GM19397 (cell line): Measurements from ENCODE around the gene MGRN1.

Experiments
- ATAC-seq: cut with Tn5 transposase; IDR thresholded peaks from one replicate; pipeline ENCODE4 v1.9.1; 2021; ENCODE audit warnings: mild to moderate bottlenecking, moderate library complexity; ENCODE audit not compliant: unreplicated experiment

Gene MGRN1

DNA sequence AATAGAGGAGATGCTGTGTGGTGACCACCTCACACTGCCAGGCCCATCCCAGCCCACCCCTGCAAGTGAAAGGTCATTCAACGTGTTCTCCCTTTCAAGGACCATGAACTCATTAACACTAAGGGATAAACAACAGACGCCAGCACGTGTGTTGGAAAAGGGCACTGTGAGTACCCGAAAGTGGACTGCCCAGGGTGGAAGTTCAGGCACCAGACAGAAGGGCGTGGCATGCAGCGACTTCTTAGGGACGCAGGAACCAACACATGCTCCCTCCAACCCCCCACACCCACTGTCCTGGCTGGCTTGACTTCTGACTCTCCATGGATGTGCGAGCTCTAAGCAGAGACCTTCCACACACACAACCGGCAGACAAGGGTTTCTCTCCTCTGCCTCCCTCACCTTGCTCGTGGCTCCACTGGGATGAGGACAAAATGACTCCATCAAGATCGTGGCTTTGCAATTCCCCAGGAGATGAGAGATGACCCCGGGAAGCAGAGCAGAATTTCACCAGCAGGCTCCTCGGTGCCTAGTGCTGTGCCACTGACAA lies 20.9 kb upstream of the MGRN1 start:
- no peak for ATAC-seq

DNA sequence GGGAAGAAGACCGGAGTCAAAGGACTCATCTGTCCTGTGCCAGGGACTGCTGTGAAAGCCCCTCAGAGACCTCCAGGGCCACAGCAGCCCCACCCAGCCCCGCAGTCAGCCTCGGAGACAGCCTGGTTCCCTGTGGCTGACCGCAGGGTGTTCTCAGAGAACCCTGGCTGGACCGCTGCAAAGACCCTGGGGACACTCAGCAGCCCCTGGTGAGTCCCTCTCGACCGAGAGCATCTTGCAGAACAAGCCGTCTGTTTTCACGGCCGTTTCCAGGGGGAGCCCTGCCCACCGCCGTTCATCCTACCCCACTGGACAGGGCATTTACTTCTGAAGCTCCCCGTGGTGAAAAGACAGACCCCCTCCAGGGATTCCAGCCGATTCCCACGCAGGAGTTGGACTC lies 20.2 kb upstream of the MGRN1 start:
- ATAC-seq: no peak

DNA sequence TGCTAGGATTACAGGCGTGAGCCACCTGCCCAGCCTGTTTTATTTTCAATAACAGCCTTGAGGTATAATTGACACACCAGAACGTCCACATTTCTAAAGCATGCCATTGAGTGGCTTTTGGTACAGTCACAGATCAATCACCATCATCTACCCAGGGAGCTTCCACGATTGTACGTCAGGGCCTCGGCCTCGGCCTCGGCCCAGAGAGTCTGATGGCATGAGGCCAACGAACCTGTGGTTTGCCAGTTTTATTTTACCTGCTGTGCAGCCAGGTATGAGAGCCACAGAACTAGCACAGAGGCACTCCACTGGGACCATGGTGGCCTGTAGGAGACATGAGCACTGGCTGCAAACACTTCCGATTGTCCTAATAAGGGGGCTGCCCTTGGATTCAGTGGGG lies 18.3 kb upstream of the MGRN1 start:
- no peak for ATAC-seq

DNA sequence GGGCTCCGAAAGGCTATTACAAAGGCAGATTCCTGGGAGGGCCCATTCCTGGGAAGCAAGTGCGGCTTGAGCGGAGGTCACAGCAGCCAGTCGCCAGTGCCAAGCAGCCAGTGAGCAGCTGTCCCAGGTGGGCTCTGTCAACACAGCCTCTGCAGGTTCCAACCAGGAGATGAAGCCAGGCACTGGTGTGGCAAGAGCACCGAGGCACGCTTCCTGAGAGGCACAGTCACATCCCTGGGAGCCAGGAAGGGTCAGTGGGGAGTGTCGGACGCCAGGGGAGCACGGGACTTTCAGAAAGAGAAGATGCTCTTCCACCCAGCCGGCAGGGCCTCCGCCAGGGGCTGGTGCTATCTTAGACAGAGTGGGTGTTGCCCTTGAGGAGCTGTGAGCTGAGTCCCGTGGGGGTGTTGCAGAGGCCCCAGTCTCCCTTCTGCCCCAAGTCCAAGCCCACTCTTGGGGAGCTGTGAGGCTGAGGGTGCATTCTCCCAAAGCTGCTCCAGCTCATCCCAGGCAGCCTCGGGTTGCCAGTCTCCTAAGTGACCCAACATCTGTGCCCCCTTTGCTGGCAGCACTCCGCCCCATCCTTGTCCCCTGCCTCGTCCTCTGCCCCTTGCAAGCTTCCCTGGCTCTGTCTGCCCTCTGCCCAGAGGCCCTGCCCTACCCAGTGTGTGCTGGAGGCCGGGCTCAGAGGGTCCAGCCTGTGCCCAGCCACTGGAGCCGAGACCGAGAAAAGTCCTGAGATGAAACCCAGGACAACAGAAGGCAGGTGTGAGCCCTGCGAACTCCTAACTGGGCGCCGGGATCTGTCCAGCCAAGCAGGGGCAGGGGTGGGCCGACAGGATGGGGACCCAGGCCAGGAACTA lies 16.6 kb upstream of the MGRN1 start:
- no peak for ATAC-seq

DNA sequence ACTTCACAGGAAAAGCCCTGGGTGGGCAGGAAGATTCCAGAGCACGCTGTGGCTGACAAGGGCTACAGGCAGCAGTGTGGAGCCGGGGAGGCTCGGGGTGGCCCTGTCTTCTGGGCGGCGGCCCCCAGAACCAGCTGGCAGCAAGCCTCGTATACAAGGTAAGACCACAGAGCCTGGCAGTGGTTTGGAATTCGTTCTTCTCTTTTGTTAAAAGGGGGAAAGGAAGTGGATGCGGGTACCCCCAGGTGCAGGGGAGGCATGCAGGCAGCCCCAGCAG lies 16.0 kb upstream of the MGRN1 start:
- no peak for ATAC-seq

DNA sequence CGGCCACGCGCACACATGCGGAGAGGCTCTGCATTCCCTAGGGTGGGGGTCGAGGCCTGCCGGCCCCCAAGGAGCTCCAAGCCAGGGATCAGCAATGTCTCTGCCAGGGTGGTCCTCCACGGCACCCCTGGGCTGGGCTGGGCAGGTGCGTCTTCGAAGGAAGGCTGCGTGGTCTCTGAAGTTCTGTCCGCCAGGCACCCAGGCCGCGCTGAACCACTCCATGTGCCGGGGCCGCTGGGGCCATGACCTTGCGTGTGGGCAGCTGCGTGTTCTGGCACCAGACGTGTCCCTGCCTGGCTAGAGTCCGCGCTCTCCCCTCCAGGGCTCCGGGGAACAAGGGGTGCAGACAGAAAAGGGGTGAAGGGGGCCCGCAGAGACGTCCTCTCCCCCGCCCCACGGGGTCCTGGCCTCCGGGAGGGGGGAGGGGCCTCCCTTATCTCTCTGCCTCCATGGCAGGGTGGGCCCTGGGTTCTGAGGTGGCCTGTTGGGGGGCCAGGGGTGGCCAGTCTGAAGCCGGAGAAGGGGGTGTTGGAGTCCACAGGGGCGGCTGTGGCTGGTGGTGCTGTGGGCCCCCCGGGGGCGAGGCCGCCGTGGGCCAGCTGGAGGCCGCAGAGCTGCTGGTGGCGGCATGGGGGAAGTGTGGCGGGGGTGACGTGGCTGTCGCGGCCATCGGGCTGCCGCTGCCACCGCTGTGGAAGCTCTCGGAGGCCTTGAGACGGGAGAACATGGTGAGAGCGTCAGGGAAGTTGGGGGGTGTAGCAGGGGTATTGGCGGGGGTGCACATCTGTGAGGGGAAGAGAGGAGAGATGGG lies 15.2 kb upstream of the MGRN1 start:
- ATAC-seq: no peak

DNA sequence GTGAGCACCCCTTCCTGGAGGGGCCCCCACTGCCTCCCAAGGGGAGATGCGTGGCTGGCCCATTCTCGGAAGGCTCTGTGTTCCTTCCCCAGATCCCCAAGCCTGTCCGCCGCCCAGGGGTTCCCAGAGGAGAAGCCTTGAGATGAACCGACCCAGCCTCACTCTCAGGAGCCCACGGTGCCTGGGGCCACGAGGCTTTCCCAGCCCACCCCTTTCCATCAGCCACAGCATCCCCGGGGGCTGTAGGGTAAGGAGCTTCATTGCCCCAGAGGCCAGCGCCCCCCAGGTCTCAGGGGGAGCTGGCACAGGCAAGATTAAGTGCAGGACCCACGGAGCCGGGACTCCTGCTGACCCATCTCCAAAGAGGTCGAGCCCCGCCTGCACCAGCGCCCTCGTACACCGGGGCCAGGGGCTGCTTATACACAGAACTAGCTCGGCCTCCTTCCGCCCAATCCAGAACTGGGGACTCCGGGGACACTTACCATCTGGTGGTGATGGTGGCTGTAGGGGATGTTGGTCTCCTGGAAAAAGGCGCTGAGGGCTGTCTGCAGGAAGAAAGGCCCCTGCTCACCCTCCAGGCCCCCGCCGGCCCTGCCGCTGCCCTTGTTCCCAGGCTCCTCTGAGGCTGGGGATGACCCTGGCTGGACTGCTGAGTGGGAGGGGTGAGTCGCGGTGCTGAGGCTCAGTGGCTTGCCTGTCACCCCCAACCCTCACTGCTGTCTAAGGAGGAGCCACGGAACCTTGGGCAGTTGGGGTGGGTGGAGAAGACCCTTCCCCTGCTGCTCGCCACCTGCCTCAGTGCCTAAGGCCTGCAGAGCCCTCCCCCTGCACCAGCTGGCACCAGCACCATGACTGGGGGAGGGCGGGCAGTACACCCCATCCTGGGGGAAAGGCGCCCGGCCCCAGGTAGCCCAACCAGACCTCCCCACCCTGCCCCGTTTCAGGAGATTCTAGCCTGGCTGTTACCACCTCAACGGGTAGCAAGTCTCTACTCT lies 14.3 kb upstream of the MGRN1 start:
- ATAC-seq: no peak

DNA sequence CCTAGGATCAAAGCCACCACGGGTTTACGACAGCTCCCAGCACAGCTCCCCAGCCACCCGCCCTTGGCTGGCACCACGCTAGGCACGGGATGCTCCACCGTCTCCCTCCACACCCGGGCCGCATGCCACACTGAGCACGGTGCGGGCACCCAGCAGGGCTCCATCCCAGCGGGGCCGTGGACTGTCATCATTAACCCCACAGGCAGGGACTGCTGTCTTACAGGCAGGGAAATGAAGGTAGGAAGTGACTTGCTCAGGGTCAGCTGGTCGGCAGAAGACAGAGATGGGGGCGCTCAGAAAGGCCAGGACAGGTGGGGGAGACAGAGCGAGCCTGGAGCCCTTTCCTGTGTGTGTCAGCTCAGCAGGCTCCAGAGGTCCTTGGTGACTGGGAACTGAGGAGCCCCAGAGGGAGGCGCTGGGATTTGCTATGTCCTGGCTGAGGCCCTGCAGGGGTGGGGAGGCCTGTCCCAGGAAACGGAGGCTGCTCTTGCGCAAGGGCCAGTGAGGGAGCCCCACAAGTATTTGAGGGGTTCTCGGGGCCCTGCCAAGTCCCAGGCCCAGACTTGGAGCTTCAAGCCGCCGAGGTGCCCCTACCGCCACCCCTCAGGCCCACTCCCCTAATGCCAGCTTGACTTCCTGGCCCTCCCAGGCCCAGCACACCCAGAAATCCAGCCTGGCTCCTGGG lies 13.1 kb upstream of the MGRN1 start:
- ATAC-seq: no peak

DNA sequence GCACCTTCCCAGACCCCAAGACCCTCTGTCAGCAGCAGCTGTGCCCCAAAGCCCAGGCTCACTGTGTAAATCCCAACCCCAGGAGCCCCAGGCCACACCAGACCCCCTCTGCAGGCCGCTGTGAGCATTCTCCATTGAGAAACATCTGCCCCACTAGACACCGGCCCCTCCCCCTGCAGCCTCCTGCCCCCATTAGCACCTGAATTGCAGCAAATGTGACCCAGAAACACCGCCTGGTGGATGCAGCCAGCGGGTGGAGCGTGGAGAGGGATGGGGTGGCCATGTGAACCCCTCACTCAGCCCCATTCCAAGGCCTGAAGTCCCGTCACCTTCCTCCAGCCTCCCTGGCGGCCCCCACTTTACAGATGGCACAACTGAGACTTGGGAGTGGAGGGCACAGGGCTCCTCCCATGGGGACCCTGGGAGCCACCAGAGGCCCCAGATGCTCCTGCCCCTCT lies 12.1 kb upstream of the MGRN1 start:
- ATAC-seq: no peak

DNA sequence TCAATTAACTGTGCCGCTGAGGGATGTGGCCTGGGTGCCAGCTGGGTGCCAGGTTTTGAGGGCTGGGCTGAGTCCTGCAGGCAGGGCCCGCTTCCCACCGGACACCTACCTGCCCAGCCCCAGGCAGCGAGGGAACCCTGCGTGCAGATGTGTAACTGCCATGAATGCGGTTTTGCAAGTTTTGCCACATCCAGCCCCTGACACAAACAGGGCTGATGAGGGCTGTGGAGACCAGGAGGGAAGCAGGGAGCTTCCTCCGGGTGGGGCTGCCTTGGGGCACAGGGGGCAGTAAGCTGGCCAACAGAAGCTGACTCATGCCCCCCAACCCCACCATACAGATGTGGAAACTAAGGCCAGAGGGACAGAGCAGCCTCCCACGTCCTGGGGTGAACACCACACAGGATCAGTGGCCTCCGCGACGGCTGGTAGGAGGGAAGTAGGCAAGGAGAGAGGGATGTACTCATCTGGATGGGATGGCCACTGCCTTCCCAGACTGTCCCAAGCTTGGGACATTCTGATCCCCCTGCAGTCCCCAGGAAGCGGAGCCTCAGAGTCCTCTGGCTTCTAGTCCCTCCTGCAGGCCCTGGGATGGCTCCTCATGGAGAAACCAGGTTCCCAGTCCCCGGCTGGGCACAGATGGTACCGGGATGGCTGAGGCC lies 11.5 kb upstream of the MGRN1 start:
- ATAC-seq: no peak

DNA sequence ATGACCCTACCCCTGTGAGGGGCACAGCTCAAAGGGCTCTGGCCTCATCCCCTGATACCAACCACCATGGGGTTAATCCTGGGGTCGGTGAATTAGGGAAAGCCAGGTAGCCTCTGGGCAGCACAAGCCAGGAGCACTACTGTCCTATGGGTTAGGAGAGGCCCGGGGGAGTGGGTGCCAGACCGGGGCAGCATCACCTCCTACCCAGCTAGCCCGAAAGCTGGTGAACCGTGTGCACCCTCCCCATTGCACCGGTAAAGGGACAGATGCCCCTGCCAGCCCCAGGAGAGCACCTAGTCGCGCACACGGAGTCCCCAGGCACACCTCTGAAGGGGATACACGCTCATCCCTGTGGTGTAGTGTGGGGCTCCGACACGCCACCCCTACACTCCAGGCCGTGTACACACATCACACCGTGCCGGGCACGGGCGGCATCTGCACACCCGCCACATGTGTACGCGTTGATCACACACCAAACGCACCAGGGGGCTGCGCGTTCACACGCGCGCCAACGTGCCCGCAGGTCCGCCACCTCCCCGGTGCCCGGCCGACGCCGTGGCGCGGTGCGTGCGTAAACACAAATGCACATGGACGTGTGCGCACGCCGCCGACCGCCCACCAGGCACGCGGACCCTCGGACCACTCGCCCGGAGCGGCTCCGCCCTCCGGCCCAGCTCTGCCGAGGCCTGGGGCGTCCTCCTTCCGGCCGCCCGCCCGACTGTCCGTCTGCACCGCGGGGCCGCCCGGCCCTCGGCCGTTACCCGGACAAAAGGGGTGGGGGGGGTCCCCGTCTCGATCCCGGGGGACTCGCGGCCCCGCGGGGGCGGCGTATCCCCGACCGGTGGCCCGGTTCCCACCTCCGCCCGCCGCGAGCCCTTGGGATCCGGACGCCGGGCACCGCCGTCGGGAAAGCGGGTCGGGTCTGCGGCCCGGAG lies 10.7 kb upstream of the MGRN1 start:
- no peak for ATAC-seq

DNA sequence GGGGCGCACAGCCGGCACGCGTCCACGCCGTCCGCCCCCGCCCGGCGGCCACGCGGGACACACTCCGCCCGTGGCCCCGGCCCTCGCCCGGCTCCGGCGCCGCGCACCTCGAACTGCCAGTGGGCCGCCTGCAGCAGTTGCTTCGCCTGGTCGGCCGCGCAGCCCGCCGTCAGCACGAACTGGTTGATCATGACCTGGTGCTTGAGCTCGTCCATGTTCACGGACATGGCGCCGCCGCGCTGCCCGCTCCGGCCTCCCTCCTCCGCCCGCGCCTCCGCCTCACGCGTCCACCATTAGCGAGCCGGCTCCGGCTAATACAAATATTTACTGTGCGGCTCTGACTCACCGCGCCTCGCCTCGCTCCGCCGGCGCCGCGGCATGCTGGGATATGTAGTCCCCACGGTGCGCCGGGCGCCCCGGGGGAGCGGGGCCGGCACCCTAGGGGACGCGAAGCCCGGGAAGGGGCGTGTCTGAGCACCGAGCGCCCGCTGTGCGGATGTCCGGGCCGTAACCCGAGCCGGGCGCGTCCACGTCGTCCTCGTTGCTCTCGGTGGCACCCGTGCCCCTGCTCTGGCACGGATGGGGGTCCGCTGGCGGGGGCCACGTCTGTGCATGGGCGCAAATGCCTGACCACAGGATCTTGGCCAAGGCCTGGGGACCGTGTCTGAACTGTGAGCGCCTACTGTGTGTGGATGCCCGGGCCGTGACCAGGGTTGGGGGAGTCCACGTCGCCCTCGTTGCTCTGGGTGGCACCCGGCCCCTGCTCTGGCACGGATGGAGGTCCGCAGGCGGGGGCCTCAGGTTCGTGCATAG lies 9.8 kb upstream of the MGRN1 start, which contains the start of gene UBALD1:
UBALD1 (minus strand) TSS at position 318 of the 813 bp plus-strand sequence; CDS start at position 227, 91 bp downstream.
- peak; percentile 53 for ATAC-seq

DNA sequence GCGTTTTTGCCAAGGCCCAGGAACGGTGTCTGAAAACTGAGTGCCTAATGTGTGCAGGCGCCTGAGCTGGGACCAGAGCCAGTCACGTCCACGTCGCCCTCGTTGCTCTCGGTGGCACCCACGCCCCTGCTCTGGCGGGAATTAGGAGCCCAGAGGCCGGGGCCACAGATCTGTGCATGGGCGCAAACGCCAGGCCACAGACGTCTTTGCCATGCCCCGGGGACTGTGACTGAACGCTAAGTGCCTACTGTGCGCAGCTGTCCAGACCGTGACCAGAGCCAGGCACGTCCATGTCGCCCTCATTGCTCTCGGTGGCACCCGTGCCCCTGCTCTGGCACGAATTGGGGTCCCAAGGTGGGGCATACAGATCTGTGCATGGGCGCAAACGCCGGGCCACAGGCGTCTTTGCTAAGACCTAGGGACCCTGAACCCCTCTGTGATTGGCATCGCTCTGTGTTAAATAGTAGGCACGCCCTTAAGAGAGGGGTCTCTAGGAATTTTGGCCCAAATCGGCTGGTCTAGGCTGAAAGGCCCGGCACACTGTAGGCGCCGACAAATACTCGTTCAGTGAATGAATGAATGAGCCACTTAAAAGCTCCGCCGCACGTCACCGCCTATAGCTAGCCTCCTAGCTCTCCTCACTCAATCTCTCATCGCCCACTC lies 9.1 kb upstream of the MGRN1 start:
- ATAC-seq: no peak

DNA sequence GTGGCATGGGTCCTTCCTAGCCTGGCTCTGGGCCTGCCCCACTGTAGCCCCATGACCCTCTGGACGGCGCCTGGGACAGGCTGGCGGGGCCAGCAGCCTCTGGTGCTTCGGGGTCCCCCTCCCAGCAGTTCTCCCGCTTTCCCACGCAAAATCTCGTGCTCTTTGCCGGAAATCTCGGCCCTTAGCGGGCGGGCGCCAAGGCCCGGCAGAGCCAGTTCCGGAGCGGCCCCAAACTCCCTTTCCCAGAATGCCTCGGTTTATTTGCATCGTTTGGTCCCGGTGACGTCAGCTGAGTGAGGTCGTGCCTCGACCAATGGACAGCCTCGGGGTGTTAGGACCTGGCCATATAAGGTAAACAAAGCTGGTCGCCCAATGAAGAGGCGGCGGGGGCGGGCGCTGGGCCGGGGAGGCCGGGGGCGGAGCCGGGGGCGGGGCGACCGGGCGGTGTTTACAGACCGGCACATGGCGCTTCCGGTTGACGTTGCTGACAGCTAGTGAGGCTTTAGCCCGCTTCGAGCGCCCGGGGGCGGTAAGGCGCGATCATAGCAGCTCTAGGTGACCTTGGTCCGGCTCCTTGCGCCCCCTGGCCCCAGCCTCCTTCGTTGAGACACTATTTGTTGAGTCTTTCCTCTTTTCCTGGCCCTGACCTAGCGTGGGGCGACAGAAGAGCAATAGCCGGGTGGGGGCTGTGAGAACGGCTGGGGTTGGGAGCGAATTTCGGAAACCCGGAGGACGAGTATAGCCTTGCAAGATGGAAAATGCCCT lies 8.4 kb upstream of the MGRN1 start:
- peak; percentile 75 for ATAC-seq

DNA sequence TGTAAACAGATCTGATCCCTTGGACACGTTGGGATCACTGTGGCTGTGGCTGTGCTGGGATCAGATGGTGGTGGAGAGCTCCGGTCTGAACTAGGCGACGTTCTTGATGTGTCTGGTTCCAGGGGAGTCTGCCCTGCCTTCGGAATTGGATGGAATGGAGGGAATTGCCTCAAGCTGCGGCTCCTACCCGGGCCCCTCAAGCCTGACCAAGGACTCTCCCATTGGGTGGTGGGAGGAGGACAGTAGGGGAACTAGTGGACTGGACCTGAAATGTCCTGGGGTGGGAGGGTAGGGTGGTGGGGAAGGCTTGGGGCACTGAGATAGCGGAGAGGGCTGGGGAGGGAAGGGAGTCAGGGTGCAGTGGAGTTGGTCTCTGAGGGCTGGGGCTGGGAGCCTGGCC lies 6.7 kb upstream of the MGRN1 start:
- no peak for ATAC-seq

DNA sequence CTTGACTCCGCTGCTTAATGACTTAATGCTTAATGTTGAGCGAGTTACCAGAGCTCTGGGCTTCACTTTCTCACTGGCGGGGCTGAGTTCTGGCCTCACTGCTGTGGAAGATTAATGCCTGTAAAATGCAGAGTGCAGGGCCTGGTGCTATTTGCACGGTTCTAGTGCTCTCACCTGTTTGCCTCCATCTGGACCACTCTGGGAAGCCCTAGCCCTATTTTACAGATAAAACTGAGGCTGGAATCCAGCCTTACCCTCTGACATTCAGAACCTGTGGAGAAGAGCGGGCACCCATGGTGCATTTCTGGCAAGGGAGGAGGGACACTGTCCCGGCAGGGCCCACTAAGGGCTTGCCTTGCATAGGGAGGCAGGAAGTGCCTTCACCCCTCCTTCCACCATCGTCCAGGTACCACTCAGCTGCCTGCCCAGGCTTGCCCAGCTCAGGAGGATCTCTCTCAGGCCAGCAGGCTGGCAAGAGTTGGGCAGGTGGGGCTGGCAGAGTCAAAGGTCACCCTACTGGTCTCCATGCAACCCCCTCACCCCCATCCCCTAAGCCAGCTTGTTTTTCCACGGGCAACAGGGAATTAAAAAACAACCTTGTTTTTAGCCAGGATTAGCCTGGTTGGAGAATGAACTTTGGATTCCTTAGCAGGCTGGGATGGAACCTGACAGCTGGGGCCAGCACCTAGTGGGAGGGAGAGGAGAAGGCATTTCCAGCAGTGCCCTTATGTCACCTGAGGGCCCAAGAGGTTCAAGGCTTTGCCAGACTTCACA lies 5.8 kb upstream of the MGRN1 start:
- ATAC-seq: no peak
